K562 (cell line): Measurements from ENCODE around the gene METAP1. TPM values are rescaled to one million over a fixed set of nuclear protein-coding genes. Genes with fewer than 3 reads are reported as not detected.

Experiments
- CHD4 ChIP-seq: fragments of 200-600 bp; sonication (generic); IDR thresholded peaks from 3 replicates; pipeline ENCODE4 v1.6.1; 2012; ENCODE audit warnings: low read depth, mild to moderate bottlenecking, mixed read lengths, low read length, inconsistent platforms; ENCODE audit not compliant: insufficient read depth, insufficient replicate concordance, poor library complexity, severe bottlenecking
- ELF2 ChIP-seq: fragments of 250-450 bp; sonication (Bioruptor Pico); IDR thresholded peaks from 2 replicates; pipeline ENCODE4 v1.5.0; 2021; ENCODE audit warnings: mild to moderate bottlenecking
- GATAD2B ChIP-seq: fragments of 450-650 bp; IDR thresholded peaks from 2 replicates; pipeline ENCODE4 v1.6.1; 2017; ENCODE audit warnings: mild to moderate bottlenecking, borderline replicate concordance
- MTA1 ChIP-seq: fragments of 450-650 bp; IDR thresholded peaks from 2 replicates; pipeline ENCODE4 v1.6.1; 2017; ENCODE audit warnings: borderline replicate concordance
- NCOA6 ChIP-seq: fragments of 450-650 bp; IDR thresholded peaks from 2 replicates; pipeline ENCODE4 v1.6.1; 2017; ENCODE audit warnings: mild to moderate bottlenecking
- XRCC5 ChIP-seq: fragments of 200-400 bp; formaldehyde crosslinking; IDR thresholded peaks from 2 replicates; pipeline ENCODE4 v1.6.1; 2017; ENCODE audit warnings: low read depth, mild to moderate bottlenecking, low read length
- ZFP30 ChIP-seq: fragments of 250-450 bp; sonication (Bioruptor Pico); IDR thresholded peaks from 2 replicates; pipeline ENCODE4 v1.8.0; 2022; ENCODE audit warnings: moderate library complexity, mild to moderate bottlenecking, inconsistent platforms, borderline replicate concordance
- ZNF175 ChIP-seq: fragments of 200-800 bp; sonication (Bioruptor generic); IDR thresholded peaks from 2 replicates; pipeline ENCODE4 v1.6.1; 2016; ENCODE audit warnings: low read depth, mild to moderate bottlenecking, missing genetic modification characterization, missing compliant biosample characterization
- ZNF764 ChIP-seq: fragments of 250-450 bp; sonication (Bioruptor Pico); IDR thresholded peaks from 2 replicates; pipeline ENCODE4 v1.4.0; 2020; ENCODE audit warnings: low read depth, mild to moderate bottlenecking, moderate library complexity
- polyA plus RNA-seq, 8 experiments: library from polyadenylated mRNA; depleted of rRNA in 4 of 8; stranded (reverse) in 5 of 8; unstranded in 3 of 8; fragments of >200 nt; fragmentation: Nextera tagmentation in 2 of 8; fragmentation: Illumina TruSeq in 1 of 8; extraction: Ambion mirVana in 2 of 8; extraction: Trizol in 1 of 8; gene quantifications; 2 replicates each; pipeline versions ENCODE4 v1.2.1 to v1.2.3, GENCODE V29; 2011 to 2014; ENCODE audit warnings: inconsistent platforms in 1 of 8, missing spikeins in 1 of 8
- total RNA-seq, 7 experiments: library from RNA; depleted of rRNA in 6 of 7; stranded (reverse); fragments of >200 nt in 6 of 7; fragmentation: Illumina TruSeq in 2 of 7; extraction: Trizol in 2 of 7; gene quantifications; 2 replicates each; pipeline versions ENCODE4 v1.2.1 to v1.2.3, GENCODE V29; 2011 to 2021; ENCODE audit warnings: low replicate concordance in 1 of 7
- TF ChIP-seq, protein P1 (sequence below), 2 experiments: fragments of 450-650 bp in 1 of 2; sonication (generic) in 1 of 2; formaldehyde crosslinking in 1 of 2; IDR thresholded peaks; 2 replicates each; pipeline versions ENCODE4 v1.7.1 to v1.9.0; 2016 to 2022; ENCODE audit warnings: inconsistent platforms in 1 of 2, mild to moderate bottlenecking in 1 of 2, missing genetic modification reagents in 1 of 2
- TF ChIP-seq, protein P2 (sequence below): sonication (generic); formaldehyde crosslinking; IDR thresholded peaks from 2 replicates; pipeline ENCODE4 v1.8.0; 2022; ENCODE audit warnings: missing genetic modification reagents, mild to moderate bottlenecking, borderline replicate concordance
- TF ChIP-seq, protein P3 (sequence below): fragments of 450-650 bp; formaldehyde crosslinking; IDR thresholded peaks from 2 replicates; pipeline ENCODE4 v1.4.0; 2020; ENCODE audit warnings: mild to moderate bottlenecking, moderate library complexity

The METAP1 gene
- total and polyA plus RNA-seq, 9 of the 15 experiments (the other 6 are each of a cell fraction or from before 2014, with no cell fraction given), result 31.4 to 77.6 (median 59.5) TPM

DNA sequence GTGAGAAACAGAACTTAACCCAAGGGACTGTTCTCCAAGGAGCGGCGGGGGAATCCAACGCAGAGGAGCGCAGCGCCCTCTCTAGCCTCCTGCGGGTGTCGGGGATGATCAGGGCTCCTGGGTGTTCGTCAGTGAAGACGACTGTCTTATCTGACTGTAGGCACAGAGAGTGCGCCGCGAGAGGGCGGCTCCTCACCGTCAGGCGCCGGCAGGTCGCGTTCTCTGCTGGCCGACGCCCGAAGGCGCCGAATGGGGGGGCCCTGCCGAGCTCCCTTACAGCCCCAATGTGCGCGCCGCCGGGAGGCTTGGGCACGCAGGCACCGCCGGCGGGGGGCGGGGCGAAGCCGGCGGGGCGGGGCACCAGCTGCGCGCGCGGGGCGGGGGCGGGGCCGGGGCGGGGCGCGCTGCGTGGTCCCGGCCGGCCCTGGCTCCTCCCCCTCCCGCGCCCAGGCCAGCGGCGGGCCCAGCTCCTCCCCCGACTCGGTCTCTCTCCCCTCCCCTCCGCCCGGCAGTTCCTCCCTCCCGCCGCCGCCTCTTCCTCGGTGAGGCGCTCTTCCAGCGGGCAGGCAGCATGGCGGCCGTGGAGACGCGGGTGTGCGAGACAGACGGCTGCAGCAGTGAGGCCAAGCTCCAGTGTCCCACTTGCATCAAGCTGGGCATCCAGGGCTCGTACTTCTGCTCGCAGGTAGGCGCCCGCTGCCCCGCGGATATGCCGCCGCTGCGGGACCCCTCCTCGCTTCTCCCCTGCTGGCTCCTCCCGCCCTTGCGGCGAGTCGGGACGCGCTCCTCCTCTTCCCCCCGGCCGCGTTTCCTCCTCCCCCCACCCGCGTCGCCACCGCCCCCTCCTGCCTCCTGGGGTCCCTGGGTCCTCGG, at the start of gene METAP1 (continued):
- TF ChIP-seq, protein P1, sequence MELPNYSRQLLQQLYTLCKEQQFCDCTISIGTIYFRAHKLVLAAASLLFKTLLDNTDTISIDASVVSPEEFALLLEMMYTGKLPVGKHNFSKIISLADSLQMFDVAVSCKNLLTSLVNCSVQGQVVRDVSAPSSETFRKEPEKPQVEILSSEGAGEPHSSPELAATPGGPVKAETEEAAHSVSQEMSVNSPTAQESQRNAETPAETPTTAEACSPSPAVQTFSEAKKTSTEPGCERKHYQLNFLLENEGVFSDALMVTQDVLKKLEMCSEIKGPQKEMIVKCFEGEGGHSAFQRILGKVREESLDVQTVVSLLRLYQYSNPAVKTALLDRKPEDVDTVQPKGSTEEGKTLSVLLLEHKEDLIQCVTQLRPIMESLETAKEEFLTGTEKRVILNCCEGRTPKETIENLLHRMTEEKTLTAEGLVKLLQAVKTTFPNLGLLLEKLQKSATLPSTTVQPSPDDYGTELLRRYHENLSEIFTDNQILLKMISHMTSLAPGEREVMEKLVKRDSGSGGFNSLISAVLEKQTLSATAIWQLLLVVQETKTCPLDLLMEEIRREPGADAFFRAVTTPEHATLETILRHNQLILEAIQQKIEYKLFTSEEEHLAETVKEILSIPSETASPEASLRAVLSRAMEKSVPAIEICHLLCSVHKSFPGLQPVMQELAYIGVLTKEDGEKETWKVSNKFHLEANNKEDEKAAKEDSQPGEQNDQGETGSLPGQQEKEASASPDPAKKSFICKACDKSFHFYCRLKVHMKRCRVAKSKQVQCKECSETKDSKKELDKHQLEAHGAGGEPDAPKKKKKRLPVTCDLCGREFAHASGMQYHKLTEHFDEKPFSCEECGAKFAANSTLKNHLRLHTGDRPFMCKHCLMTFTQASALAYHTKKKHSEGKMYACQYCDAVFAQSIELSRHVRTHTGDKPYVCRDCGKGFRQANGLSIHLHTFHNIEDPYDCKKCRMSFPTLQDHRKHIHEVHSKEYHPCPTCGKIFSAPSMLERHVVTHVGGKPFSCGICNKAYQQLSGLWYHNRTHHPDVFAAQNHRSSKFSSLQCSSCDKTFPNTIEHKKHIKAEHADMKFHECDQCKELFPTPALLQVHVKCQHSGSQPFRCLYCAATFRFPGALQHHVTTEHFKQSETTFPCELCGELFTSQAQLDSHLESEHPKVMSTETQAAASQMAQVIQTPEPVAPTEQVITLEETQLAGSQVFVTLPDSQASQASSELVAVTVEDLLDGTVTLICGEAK (IDR thresholded peaks at IDR 0.05), result no peak
- TF ChIP-seq, protein P1 (CRISPR knock-in tag; IDR thresholded peaks at IDR 0.05), result no peak
- TF ChIP-seq, protein P2, sequence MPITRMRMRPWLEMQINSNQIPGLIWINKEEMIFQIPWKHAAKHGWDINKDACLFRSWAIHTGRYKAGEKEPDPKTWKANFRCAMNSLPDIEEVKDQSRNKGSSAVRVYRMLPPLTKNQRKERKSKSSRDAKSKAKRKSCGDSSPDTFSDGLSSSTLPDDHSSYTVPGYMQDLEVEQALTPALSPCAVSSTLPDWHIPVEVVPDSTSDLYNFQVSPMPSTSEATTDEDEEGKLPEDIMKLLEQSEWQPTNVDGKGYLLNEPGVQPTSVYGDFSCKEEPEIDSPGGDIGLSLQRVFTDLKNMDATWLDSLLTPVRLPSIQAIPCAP, result no peak
- TF ChIP-seq ELF2, result no peak
- TF ChIP-seq ZNF764 (CRISPR knock-in tag), result no peak
- TF ChIP-seq ZFP30 (CRISPR knock-in tag), result no peak
- TF ChIP-seq CHD4, result no peak
- TF ChIP-seq, protein P3, sequence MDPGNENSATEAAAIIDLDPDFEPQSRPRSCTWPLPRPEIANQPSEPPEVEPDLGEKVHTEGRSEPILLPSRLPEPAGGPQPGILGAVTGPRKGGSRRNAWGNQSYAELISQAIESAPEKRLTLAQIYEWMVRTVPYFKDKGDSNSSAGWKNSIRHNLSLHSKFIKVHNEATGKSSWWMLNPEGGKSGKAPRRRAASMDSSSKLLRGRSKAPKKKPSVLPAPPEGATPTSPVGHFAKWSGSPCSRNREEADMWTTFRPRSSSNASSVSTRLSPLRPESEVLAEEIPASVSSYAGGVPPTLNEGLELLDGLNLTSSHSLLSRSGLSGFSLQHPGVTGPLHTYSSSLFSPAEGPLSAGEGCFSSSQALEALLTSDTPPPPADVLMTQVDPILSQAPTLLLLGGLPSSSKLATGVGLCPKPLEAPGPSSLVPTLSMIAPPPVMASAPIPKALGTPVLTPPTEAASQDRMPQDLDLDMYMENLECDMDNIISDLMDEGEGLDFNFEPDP (CRISPR knock-in tag), result no peak
- peak; percentile 44; the same call in 1 of the 2 replicates for TF ChIP-seq GATAD2B
- TF ChIP-seq XRCC5, result peak; percentile 26; the same call in 1 of the 2 replicates
- no peak for TF ChIP-seq ZNF175 (CRISPR knock-in tag)
- TF ChIP-seq NCOA6, result no peak
- TF ChIP-seq MTA1, result peak; percentile 45; the same call in 1 of the 2 replicates
